ENCODE data around the gene IRF2BP2. TPM values are rescaled to one million over a fixed set of nuclear protein-coding genes. Genes with fewer than 3 reads are reported as not detected.

The IRF2BP2 gene
- total and polyA plus RNA-seq, 2 of the 13 experiments (the other 11 are each of a cell fraction or from before 2014, with no cell fraction given): 140 to 147 TPM

DNA sequence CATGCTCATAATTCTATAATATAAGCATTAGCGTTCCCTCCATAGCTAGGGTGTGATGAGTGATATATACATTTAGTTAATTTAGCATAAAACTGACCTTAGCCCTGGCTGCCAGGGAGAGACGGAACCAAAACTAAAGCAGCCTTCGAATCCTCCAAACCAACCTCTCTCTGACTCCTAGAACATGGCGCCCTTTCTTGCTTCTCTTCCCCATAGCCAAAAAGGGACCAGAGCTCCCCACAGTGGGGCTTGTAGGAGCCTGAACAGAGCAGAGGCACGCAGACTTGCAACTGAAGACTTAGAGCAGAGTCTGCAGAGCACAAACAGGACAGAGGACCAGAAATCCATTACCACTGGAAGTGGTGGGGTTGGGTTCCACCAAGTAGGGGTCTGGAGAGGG, 17.7 kb downstream of the IRF2BP2 start:
- DNase-seq (ENCODE audit: low spot score) (no peak), ATAC-seq (no peak), FAIRE-seq (no peak)
- no peak overlapping the region for H2AFZ ChIP-seq (ENCODE audit: low read length)
- ChIA-PET POLR2A (no interaction called here), CTCF (ENCODE audit: low intra/inter-chr PET ratio, low total read pairs) (no interaction called here)
- H3K36me3 ChIP-seq (replicated peaks in 1 of 2; ENCODE audit: control insufficient read depth in 1 of 2, insufficient read depth in 2 of 2, low read length in 2 of 2): no peaks in the 10 kb centered on the region
- TF ChIP-seq ZNF841 (CRISPR knock-in tag; IDR thresholded peaks at IDR 0.05; ENCODE audit: borderline replicate concordance) (no peak), STAG1 (CRISPR knock-in tag; IDR thresholded peaks at IDR 0.05) (peak; percentile 25; the same call in 1 of the 2 replicates), ZNF709 (CRISPR knock-in tag; IDR thresholded peaks at IDR 0.05) (no peak)
- no peak overlapping the region for H3K27ac ChIP-seq (ENCODE audit: extremely low read length, insufficient read depth, low read length)
- BruUV-seq (replicated peaks): no TSS peak
- intact Hi-C loops (cut with micrococcal nuclease; ENCODE audit: unreplicated experiment) (no loop called here), in situ Hi-C loops (cut with HindIII; ENCODE audit: extremely low pct_ligation_motif_present, low pct_unique_long_range_greater_than_20kb) (no loop called here)
- no peaks in the 10 kb centered on the region for H3K9me3 ChIP-seq (ENCODE audit: low read length)
- H3K9ac ChIP-seq (ENCODE audit: insufficient read depth, low read depth, low read length): no peak overlapping the region
- no peaks in the 10 kb centered on the region; a peak in 1 of 5 replicates for H3K27me3 ChIP-seq (ENCODE audit: control insufficient read depth in 1 of 2, insufficient read depth in 2 of 2, low read length in 2 of 2)
- H3K4me1 ChIP-seq (ENCODE audit: insufficient read depth, low read length): peaks cover 10% of the 10 kb centered on the region; the same call in 1 of the 2 replicates
- H3K4me3 ChIP-seq (replicated peaks in 1 of 3; ENCODE audit: insufficient read depth in 1 of 3, low read depth in 2 of 3, low read length in 3 of 3): no peak overlapping the region
- no peak overlapping the region for H3K4me2 ChIP-seq (ENCODE audit: low read depth, low read length)
- 79% methylated on average over 5 of the region's 5 CpGs for WGBS (ENCODE audit: low lambda C conversion rate)
- H3K79me2 ChIP-seq (ENCODE audit: insufficient read depth, low read length): peaks cover under 1% of the 10 kb centered on the region
- no peaks in the 10 kb centered on the region for H4K20me1 ChIP-seq (ENCODE audit: insufficient read depth, low read length)

DNA sequence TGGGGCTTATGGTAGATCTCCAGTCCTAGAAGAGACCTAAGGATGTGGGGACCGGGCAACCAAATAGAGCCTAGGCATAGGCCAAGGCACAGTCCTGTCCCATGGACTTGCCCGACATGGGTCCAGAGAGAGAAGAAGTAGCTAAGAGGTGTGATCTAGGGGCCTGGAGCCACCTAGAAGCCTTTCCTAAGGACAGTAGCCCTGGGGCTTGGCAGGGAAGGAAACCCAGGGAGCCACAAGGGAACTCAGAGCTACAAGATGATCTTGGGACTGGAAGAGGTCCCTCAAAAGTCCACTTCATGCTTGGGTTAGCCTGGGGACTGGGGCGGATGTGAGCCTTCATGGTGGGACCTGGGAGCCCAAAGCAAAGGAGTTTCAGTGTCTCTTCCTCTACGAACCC, 18.8 kb downstream of the IRF2BP2 start:
- WGBS (ENCODE audit: low lambda C conversion rate): 84% methylated on average over 4 of the region's 4 CpGs
- in situ Hi-C loops (cut with HindIII; ENCODE audit: extremely low pct_ligation_motif_present, low pct_unique_long_range_greater_than_20kb) (no loop called here), intact Hi-C loops (cut with micrococcal nuclease; ENCODE audit: unreplicated experiment) (no loop called here)
- no TSS peak for BruUV-seq (replicated peaks)
- Histone ChIP-seq H3K79me2 (ENCODE audit: insufficient read depth, low read length) (no peaks in the 10 kb centered on the region), H3K27ac (ENCODE audit: extremely low read length, insufficient read depth, low read length) (no peak overlapping the region), H2AFZ (ENCODE audit: low read length) (no peak overlapping the region), H3K9me3 (ENCODE audit: low read length) (no peaks in the 10 kb centered on the region), H3K27me3 (ENCODE audit: control insufficient read depth in 1 of 2, insufficient read depth in 2 of 2, low read length in 2 of 2) (peaks cover 0 to 2% of the 10 kb centered on the region in 2 experiments; a peak in 2 of 5 replicates), H3K4me1 (ENCODE audit: insufficient read depth, low read length) (peaks cover 10% of the 10 kb centered on the region; the same call in 1 of the 2 replicates), H3K4me3 (replicated peaks in 1 of 3; ENCODE audit: insufficient read depth in 1 of 3, low read depth in 2 of 3, low read length in 3 of 3) (no peak overlapping the region), H3K9ac (ENCODE audit: insufficient read depth, low read depth, low read length) (no peak overlapping the region), H3K36me3 (replicated peaks in 1 of 2; ENCODE audit: control insufficient read depth in 1 of 2, insufficient read depth in 2 of 2, low read length in 2 of 2) (no peaks in the 10 kb centered on the region), H3K4me2 (ENCODE audit: low read depth, low read length) (no peak overlapping the region), H4K20me1 (ENCODE audit: insufficient read depth, low read length) (no peaks in the 10 kb centered on the region)
- DNase-seq (ENCODE audit: low spot score) (no peak), ATAC-seq (no peak), FAIRE-seq (no peak)
- POLR2A ChIA-PET: no interaction called here
- CTCF ChIA-PET (ENCODE audit: low intra/inter-chr PET ratio, low total read pairs): no interaction called here
- no peak for TF ChIP-seq GATAD1 (CRISPR knock-in tag; IDR thresholded peaks at IDR 0.05)
- TF ChIP-seq ZSCAN25 (CRISPR knock-in tag; IDR thresholded peaks at IDR 0.05): no peak
- no peak for TF ChIP-seq HOXA9 (CRISPR knock-in tag; IDR thresholded peaks at IDR 0.05; ENCODE audit: borderline replicate concordance)
- no peak for TF ChIP-seq DMAP1 (CRISPR knock-in tag; IDR thresholded peaks at IDR 0.05)
- TF ChIP-seq, protein P1, sequence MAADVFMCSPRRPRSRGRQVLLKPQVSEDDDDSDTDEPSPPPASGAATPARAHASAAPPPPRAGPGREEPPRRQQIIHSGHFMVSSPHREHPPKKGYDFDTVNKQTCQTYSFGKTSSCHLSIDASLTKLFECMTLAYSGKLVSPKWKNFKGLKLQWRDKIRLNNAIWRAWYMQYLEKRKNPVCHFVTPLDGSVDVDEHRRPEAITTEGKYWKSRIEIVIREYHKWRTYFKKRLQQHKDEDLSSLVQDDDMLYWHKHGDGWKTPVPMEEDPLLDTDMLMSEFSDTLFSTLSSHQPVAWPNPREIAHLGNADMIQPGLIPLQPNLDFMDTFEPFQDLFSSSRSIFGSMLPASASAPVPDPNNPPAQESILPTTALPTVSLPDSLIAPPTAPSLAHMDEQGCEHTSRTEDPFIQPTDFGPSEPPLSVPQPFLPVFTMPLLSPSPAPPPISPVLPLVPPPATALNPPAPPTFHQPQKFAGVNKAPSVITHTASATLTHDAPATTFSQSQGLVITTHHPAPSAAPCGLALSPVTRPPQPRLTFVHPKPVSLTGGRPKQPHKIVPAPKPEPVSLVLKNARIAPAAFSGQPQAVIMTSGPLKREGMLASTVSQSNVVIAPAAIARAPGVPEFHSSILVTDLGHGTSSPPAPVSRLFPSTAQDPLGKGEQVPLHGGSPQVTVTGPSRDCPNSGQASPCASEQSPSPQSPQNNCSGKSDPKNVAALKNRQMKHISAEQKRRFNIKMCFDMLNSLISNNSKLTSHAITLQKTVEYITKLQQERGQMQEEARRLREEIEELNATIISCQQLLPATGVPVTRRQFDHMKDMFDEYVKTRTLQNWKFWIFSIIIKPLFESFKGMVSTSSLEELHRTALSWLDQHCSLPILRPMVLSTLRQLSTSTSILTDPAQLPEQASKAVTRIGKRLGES (CRISPR knock-in tag; IDR thresholded peaks at IDR 0.05; ENCODE audit: borderline replicate concordance): no peak
- TF ChIP-seq, protein P2, sequence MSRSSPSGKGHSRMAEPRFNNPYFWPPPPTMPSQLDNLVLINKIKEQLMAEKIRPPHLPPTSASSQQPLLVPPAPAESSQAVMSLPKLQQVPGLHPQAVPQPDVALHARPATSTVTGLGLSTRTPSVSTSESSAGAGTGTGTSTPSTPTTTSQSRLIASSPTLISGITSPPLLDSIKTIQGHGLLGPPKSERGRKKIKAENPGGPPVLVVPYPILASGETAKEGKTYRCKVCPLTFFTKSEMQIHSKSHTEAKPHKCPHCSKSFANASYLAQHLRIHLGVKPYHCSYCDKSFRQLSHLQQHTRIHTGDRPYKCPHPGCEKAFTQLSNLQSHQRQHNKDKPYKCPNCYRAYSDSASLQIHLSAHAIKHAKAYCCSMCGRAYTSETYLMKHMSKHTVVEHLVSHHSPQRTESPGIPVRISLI (CRISPR knock-in tag; IDR thresholded peaks at IDR 0.05; ENCODE audit: borderline replicate concordance): no peak
- no peak for TF ChIP-seq ZNF501 (CRISPR knock-in tag; IDR thresholded peaks at IDR 0.05)
- TF ChIP-seq, protein P3, sequence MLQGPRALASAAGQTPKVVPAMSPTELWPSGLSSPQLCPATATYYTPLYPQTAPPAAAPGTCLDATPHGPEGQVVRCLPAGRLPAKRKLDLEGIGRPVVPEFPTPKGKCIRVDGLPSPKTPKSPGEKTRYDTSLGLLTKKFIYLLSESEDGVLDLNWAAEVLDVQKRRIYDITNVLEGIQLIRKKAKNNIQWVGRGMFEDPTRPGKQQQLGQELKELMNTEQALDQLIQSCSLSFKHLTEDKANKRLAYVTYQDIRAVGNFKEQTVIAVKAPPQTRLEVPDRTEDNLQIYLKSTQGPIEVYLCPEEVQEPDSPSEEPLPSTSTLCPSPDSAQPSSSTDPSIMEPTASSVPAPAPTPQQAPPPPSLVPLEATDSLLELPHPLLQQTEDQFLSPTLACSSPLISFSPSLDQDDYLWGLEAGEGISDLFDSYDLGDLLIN (CRISPR knock-in tag; IDR thresholded peaks at IDR 0.05; ENCODE audit: borderline replicate concordance): no peak
- TF ChIP-seq KAT7 (CRISPR knock-in tag; IDR thresholded peaks at IDR 0.05; ENCODE audit: borderline replicate concordance): no peak
- TF ChIP-seq, protein P4, sequence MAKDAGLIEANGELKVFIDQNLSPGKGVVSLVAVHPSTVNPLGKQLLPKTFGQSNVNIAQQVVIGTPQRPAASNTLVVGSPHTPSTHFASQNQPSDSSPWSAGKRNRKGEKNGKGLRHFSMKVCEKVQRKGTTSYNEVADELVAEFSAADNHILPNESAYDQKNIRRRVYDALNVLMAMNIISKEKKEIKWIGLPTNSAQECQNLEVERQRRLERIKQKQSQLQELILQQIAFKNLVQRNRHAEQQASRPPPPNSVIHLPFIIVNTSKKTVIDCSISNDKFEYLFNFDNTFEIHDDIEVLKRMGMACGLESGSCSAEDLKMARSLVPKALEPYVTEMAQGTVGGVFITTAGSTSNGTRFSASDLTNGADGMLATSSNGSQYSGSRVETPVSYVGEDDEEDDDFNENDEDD (CRISPR knock-in tag; IDR thresholded peaks at IDR 0.05; ENCODE audit: borderline replicate concordance): no peak

Data from HepG2 (cell line).